ENCODE results near the gene LECT2. TPM values are rescaled to one million over a fixed set of nuclear protein-coding genes. Genes with fewer than 3 reads are reported as not detected.

The LECT2 gene
- total and polyA plus RNA-seq, 2 donors from 2014 or later: not detected

- Histone ChIP-seq H3K4me1 (ENCODE audit: control insufficient read depth in 2 of 3, insufficient read depth in 2 of 3, low read depth in 1 of 3, low read length in 3 of 3) (no peaks in the 10 kb centered on the region), H3K36me3 (ENCODE audit: control insufficient read depth in 2 of 3, insufficient read depth in 3 of 3, low read length in 3 of 3) (no peaks in the 10 kb centered on the region), H3K9me3 (ENCODE audit: control insufficient read depth in 2 of 3, insufficient read depth in 1 of 3, low read length in 3 of 3) (no peaks in the 10 kb centered on the region), H3K27ac (ENCODE audit: low read depth in 2 of 2, low read length in 2 of 2) (no peak overlapping the region), H3K27me3 (ENCODE audit: control insufficient read depth, insufficient read depth, low read length) (no peaks in the 10 kb centered on the region), H3K9ac (ENCODE audit: low read length in 3 of 3) (no peak overlapping the region), H3K4me3 (ENCODE audit: low read length in 3 of 3) (no peak overlapping the region)
- TF ChIP-seq CTCF (IDR thresholded peaks at IDR 0.05; ENCODE audit: borderline replicate concordance, extremely low read depth, insufficient read depth): no peak
- FAIRE-seq: no peak
- intact Hi-C loops (cut with DNase I): no loop called here
- no peak for DNase-seq
Measured at GRCh38 chr5:136000932-136001331, 46.1 kb upstream of the LECT2 start.

DNA sequence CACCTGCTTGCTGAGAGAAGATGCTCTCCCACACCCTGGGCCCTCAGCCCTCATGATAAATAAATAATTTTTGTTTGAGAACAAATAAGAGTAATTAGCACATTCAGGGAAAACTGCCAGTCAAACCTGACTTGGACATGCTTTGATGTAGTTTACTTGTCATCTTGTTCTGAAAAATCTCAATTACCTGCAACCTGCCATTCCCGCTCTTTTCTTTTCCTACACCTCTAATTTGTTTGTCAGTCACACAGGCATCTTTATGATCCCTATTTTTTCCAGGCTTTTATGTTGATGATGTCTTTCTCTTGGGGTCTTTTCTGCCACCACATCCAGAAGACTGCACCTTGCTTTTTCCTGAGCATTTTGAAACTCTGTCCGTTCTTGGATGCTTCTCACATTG, 45.4 kb upstream of the LECT2 start:
- Histone ChIP-seq H3K36me3 (ENCODE audit: control insufficient read depth in 2 of 3, insufficient read depth in 3 of 3, low read length in 3 of 3) (no peaks in the 10 kb centered on the region), H3K4me1 (ENCODE audit: control insufficient read depth in 2 of 3, insufficient read depth in 2 of 3, low read depth in 1 of 3, low read length in 3 of 3) (no peaks in the 10 kb centered on the region), H3K9ac (ENCODE audit: low read length in 3 of 3) (no peak overlapping the region), H3K27me3 (ENCODE audit: control insufficient read depth, insufficient read depth, low read length) (no peaks in the 10 kb centered on the region), H3K27ac (ENCODE audit: low read depth in 2 of 2, low read length in 2 of 2) (no peak overlapping the region), H3K4me3 (ENCODE audit: low read length in 3 of 3) (no peak overlapping the region), H3K9me3 (ENCODE audit: control insufficient read depth in 2 of 3, insufficient read depth in 1 of 3, low read length in 3 of 3) (no peaks in the 10 kb centered on the region)
- intact Hi-C loops (cut with DNase I): no loop called here
- DNase-seq (no peak), FAIRE-seq (no peak)
- no peak for TF ChIP-seq CTCF (IDR thresholded peaks at IDR 0.05; ENCODE audit: borderline replicate concordance, extremely low read depth, insufficient read depth)

- TF ChIP-seq CTCF (IDR thresholded peaks at IDR 0.05; ENCODE audit: borderline replicate concordance, extremely low read depth, insufficient read depth): no peak
- intact Hi-C loops (cut with DNase I): no loop called here
- no peaks in the 10 kb centered on the region for H3K36me3 ChIP-seq (ENCODE audit: control insufficient read depth in 2 of 3, insufficient read depth in 3 of 3, low read length in 3 of 3)
- no peak overlapping the region for H3K27ac ChIP-seq (ENCODE audit: low read depth in 2 of 2, low read length in 2 of 2)
- H3K4me1 ChIP-seq (ENCODE audit: control insufficient read depth in 2 of 3, insufficient read depth in 2 of 3, low read depth in 1 of 3, low read length in 3 of 3): no peaks in the 10 kb centered on the region
- no peak overlapping the region for H3K9ac ChIP-seq (ENCODE audit: low read length in 3 of 3)
- H3K9me3 ChIP-seq (ENCODE audit: control insufficient read depth in 2 of 3, insufficient read depth in 1 of 3, low read length in 3 of 3): no peaks in the 10 kb centered on the region
- DNase-seq (peak in 3 of 5 donors; percentile 46 to 63 (median 59)), FAIRE-seq (no peak)
- no peaks in the 10 kb centered on the region for H3K27me3 ChIP-seq (ENCODE audit: control insufficient read depth, insufficient read depth, low read length)
- no peak overlapping the region for H3K4me3 ChIP-seq (ENCODE audit: low read length in 3 of 3)
Measured at GRCh38 chr5:135999406-136000139, 44.8 kb upstream of the LECT2 start.

- no peak for TF ChIP-seq CTCF (IDR thresholded peaks at IDR 0.05; ENCODE audit: borderline replicate concordance, extremely low read depth, insufficient read depth)
- no peak for FAIRE-seq
- DNase-seq: no peak
- Histone ChIP-seq H3K4me3 (ENCODE audit: low read length in 3 of 3) (no peak overlapping the region), H3K4me1 (ENCODE audit: control insufficient read depth in 2 of 3, insufficient read depth in 2 of 3, low read depth in 1 of 3, low read length in 3 of 3) (no peaks in the 10 kb centered on the region), H3K27me3 (ENCODE audit: control insufficient read depth, insufficient read depth, low read length) (no peaks in the 10 kb centered on the region), H3K36me3 (ENCODE audit: control insufficient read depth in 2 of 3, insufficient read depth in 3 of 3, low read length in 3 of 3) (no peaks in the 10 kb centered on the region), H3K27ac (ENCODE audit: low read depth in 2 of 2, low read length in 2 of 2) (no peak overlapping the region), H3K9me3 (ENCODE audit: control insufficient read depth in 2 of 3, insufficient read depth in 1 of 3, low read length in 3 of 3) (no peaks in the 10 kb centered on the region), H3K9ac (ENCODE audit: low read length in 3 of 3) (no peak overlapping the region)
- intact Hi-C loops (cut with DNase I): no loop called here
Measured at GRCh38 chr5:135998889-135999288, 44.1 kb upstream of the LECT2 start.

Data from kidney (tissue), 14 donors.